HG02642 (cell line): Measurements from ENCODE around the gene IL6ST.
"Not testable (repeated sequence)": the region's sequence is repeated elsewhere in the genome, so short reads cannot be mapped to it uniquely, and the experiment has no call there.

ENCODE experiments used
- ATAC-seq: cut with Tn5 transposase; IDR thresholded peaks from one replicate; pipeline ENCODE4 v1.9.1; 2021; ENCODE audit warnings: mild to moderate bottlenecking; ENCODE audit not compliant: unreplicated experiment, poor library complexity

Gene IL6ST

DNA sequence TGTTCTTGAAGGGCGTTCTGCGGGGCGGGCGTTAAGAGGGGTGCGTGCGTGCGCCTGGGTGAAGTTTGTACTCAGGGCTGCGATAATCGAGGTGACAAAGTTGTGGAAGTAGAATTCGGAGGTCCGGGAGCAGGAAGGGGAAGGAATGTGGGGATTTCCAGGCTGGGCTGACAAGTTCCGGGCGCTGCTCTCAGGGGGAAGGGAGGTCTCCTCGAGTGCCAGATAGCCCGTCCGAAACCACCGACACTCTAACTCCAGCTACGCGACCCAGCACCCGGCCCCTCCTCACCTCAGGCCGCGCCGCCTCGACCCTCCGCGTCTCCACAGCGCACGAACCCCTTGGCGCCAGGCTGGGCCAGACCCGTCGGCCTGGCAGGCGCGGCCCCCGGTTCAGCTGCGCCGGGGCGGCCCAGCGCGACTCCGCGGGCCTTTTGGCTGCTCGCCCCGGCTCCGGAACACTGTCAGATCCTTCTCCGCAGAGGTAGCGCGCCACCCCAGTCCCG lies at the start of gene IL6ST:
Gene IL6ST, minus strand, starts transcription at position 469 of the 503 bp plus-strand sequence. CDS start 18,685 bp downstream, outside the sequence.
- peak; percentile 47 for ATAC-seq

DNA sequence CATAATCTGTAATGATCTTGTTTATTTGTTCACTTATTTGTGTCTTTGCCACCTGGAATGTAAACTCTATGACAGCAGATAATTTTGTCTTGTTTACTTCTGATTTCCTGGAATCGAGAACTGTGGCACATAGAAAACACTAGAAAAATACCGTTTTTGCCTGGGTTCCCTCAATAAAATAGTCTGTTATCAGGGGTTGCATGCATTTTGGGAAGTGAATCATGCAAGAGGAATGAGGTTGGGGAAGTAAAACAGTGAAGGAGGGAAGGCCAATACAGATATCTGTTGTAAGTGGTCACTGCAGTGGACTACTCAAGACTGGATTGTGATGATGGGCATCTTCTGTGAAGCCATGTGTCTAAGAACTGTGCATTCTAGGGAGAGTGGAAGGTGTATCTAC lies 45.2 kb upstream of the IL6ST start:
- no peak for ATAC-seq

GRCh38 chr5:56038206-56038605 lies 43.4 kb upstream of the IL6ST start:
- ATAC-seq = not testable (repeated sequence)

GRCh38 chr5:56037531-56038010 lies 42.8 kb upstream of the IL6ST start:
- peak; percentile 41 for ATAC-seq

DNA sequence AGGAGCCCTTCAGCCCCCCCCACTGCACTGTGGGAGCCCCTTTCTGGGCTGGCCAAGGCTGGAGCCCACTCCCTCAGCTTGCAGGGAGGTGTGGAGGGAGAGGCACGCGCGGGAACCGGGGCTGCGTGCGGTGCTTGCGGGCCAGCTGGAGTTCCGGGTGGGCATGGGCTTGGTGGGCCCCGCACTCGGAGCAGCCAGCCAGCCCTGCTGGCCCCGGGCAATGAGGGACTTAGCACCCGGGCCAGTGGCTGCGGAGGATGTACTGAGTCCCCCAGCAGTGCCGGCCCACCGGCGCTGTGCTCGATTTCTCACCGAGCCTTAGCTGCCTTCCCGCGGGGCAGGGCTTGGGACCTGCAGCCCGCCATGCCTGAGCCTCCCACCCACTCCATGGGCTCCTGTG lies 40.6 kb upstream of the IL6ST start:
- ATAC-seq = not testable (repeated sequence)

DNA sequence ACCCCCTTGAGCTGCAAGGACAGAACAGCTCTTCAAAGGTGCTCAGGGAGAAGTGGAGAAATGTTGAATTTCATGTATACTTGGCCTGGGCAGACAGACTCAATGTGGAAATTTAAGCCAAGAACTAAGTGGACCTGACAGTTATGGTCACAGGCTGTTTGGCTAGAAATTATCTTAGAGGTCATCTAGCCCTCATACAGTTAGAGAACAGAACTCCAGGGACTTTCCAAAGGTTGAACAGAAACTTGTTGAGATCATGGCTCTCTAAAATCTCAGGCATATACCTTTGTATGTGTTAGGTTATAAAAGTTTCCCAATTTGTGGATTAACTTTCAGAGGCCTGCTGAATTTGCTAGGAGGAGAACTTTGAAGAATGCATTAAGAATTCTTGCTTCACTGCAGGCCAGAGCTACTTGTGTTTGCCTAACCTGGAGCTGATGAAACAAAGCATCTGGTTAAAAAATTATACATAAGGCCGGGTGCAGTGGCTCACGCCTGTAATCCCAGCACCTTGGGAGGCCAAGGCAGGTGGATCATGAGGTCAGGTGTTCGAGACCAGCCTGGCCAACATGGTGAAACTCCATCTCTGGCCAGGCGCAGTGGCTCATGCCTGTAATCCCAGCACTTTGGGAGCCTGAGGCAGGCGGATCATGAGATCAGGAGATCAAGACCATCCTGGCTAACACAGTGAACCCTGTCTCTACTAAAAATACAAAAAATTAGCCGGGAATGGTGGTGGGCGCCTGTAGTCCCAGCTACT lies 35.3 kb upstream of the IL6ST start:
- not testable (repeated sequence) for ATAC-seq

DNA sequence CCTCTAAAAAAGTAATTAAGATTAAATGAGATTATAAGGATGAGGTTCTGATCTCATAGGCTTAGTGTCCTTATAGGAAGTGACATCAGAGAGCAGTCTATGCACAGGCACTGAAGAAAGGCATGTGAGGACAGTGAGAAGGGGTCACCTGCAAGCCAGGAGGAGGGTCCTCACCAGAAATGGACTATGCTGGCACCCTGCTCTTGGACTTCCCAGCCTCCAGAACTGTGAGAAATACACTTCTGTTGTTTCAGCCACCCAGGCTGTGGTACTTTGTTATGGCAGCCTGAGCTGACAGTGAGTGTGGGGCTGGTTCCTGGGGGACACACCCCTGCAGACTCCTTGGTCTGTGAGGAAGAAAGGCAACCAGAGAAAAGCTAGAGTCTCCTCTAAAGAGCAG lies 34.7 kb upstream of the IL6ST start:
- no peak for ATAC-seq

- no peak for ATAC-seq
Observed at GRCh38 chr5:56028708-56029107, 33.9 kb upstream of the IL6ST start.

- peak; percentile 83 for ATAC-seq
Observed at GRCh38 chr5:56026863-56027300, 32.1 kb upstream of the IL6ST start.

DNA sequence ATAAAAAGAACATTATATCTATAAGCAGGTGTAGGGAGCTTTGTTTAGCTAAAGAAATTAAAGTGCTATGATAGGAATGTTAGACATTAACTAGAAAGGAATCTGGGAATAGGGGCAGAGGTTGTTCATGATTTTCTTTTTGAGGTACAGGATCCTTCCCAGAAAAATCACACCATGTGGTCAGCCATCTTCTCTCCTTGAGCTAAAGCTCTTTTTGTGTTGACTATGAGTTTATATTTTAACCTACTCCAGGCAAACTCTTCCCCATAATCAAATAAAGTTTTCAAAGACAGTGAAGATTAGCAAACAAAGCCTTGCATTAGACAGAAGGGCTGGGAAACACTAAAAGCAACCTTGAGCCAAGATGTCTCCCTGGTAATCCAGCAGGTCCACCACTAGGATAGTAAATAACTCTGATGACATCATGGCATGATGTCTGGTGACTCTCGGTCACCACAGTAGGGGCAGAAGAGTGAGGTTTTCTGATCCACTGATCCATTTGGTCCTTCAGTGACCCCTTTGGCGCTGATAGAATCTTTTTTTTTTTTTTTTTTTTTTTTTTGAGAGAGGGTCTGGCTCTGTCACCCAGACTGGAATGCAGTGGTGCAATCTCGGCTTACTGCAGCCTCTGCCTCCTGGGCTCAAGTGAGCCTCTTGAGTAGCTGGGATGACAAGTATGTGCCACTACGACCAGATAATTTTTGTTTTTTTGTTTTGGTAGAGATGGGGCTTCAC lies 30.6 kb upstream of the IL6ST start:
- ATAC-seq = no peak

DNA sequence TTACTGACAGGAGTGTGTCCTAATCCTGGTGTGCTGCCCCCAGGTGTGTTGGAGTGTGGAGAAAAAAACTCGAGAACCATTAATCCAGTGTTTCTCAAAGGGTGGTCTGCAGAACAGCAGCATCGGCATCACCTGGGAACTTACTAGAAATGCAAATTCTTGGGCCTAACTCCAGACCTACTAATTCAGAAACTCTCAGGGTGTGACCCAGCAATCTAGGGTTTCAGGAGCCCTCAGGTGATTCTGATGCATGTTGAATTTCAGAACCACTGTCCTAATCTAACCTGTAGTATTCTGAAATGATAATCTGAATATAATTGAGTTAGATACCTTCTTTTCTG lies 30.0 kb upstream of the IL6ST start:
- ATAC-seq = no peak

DNA sequence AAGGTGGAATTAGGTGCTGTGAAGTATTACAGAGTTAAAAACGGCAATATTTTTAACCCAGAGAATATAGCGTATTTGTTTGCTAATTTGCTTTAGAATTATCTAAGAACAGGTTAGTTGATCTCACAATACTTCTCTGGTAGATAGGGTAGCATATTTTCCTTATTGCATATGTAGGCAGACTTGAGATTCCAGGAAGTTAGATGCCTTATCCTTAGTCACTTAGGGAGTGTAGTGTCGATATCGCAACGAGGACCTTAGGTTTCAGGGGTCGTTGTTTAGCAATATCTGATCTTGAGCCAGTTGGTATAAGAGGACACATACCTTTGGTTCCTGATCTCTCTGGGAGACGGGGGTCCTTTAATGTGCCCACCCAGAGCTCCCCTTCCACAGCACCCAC lies 28.5 kb upstream of the IL6ST start:
- no peak for ATAC-seq

GRCh38 chr5:56019306-56020272 lies 24.8 kb upstream of the IL6ST start:
- no peak for ATAC-seq

DNA sequence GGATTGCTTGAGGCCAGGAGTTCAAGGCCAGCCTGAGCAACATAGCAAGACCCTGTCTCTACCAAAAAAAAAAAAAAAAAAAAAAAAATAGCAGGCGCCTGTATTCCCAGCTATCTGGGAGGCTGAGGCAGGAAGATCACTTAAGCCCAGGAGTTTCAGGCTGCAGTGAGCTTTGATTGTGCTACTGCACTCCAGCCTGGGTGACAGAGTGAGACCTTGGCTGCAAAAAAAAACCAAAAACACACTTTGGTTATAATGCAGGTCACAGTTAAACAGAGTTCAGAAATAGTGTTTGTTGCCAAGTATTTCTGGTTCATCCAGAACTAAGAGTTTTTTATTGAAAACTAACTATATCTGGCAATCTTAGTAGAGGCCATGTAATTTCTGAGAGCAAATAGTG lies 24.1 kb upstream of the IL6ST start:
- ATAC-seq = no peak

GRCh38 chr5:56014701-56015100 lies 19.9 kb upstream of the IL6ST start:
- not testable (repeated sequence) for ATAC-seq

- ATAC-seq = not testable (repeated sequence)
Observed at GRCh38 chr5:56013939-56014338, 19.2 kb upstream of the IL6ST start.

DNA sequence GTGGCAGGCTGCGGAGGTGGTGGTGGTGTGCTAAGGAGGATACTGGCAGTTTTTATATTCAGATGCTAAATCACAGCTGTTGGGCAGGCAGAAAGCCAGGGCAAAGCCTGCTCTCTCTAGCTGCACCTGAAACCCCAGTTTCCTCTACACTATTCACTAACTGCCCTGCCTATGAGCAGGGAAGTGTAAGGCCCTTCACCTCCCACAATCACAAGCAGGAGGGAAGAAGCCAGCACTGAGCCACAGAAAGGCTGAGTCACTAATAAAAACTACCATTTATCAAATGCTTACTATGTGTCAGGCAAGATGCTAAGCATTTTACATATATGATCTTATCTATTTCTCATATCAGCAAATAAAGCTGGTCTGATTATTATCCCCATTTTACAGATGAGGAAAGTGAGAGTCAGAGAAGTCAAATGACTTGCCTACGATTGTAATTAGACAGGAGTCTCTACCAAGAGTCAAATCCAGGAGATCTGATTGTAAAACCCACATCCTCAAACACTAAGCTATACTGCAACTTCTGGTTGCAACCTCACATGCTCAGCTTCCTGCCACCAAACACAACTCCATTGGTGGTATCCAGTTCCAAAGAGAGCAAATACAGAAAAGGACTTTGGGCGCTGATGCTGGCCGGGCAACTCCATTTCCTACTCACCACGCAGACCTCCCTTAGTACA lies 17.7 kb upstream of the IL6ST start:
- no peak for ATAC-seq

DNA sequence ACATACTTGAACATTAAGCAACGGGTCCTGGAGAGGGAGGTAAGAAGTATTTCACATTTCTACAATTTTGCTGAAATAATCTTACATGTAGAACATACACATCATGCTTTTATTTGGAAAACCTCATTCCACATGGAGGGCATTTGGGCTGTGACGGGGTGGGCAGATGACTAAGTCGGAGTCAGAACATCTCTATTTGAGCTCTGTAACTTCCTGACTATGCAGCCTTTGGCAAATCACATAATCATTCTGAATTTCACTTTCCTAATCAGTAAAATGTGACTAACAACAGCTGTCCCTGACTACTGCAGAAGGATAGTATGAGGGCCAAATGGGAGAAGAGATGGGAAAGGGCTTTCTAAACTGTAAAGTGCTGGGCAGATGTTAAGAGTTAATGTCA lies 17.1 kb upstream of the IL6ST start:
- ATAC-seq = no peak

DNA sequence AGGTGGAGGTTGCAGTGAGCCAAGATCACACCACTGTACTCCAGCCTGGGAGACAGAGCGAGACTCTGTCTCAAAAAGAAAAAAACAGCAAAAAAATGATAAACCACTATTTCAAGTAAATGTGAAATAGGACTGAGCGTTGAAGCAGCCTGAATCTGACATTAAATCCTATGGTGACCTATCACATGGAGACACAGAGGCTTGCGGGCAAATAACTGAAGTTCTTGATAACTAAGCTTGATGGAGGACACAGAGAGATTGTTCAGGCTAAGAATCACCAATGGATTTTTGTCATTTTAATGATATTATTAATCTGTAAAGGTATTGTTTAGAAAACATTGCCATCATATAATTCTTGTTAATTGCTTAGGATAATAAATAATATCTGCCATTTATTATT lies 15.7 kb upstream of the IL6ST start:
- ATAC-seq = no peak

GRCh38 chr5:56006600-56006999 lies 11.8 kb upstream of the IL6ST start:
- ATAC-seq = no peak
